ENCODE measurements around the gene UMPS. TPM values are rescaled to one million over a fixed set of nuclear protein-coding genes. Genes with fewer than 3 reads are reported as not detected.

Gene UMPS
- polyA plus RNA-seq, 1 of the 3 experiments (the other 2 are of a cell fraction), result 25.1 TPM

- no peak overlapping the region for H3K4me3 ChIP-seq (ENCODE audit: low read depth in 2 of 2, low read length in 1 of 2)
- POLR2A ChIA-PET, result no interaction called here
- no peak overlapping the region for H3K27ac ChIP-seq (ENCODE audit: low read depth in 2 of 2, low read length in 1 of 2)
- H2AFZ ChIP-seq (ENCODE audit: low read depth), result no peak overlapping the region
- WGBS (ENCODE audit: low lambda C conversion rate), result 90% methylated on average over 4 of the region's 4 CpGs
- no peaks in the 10 kb centered on the region for H3K27me3 ChIP-seq (ENCODE audit: insufficient read depth)
- no peaks in the 10 kb centered on the region for H3K4me1 ChIP-seq (ENCODE audit: control insufficient read depth in 1 of 2, insufficient read depth in 2 of 2, low read depth in 1 of 2, low read length in 1 of 2)
- no peaks in the 10 kb centered on the region for H4K20me1 ChIP-seq (ENCODE audit: insufficient read depth)
- H3K9me3 ChIP-seq, result no peaks in the 10 kb centered on the region
- CTCF ChIA-PET, result interaction anchor here (0.8 to 13.2 kb wide), 3 partner anchors 9 to 119 kb away, joined by 3 to 280 read pairs (median 31); no protein-coding TSS in a partner anchor
- H3K79me2 ChIP-seq (ENCODE audit: insufficient read depth), result no peaks in the 10 kb centered on the region
- no peaks in the 10 kb centered on the region for H3F3A ChIP-seq (replicated peaks; ENCODE audit: insufficient read depth)
- no peak for DNase-seq
- H3K9ac ChIP-seq, result no peak overlapping the region
- H3K9me2 ChIP-seq, result no peaks in the 10 kb centered on the region
- no peak overlapping the region for H3K4me2 ChIP-seq
- H3K36me3 ChIP-seq (replicated peaks in 1 of 2; ENCODE audit: control insufficient read depth in 1 of 2, insufficient read depth in 2 of 2, low read length in 1 of 2), result peaks cover 7 to 11% of the 10 kb centered on the region in 2 experiments
- TF ChIP-seq CTCF (IDR thresholded peaks at IDR 0.05), result no peak
- no peak for TF ChIP-seq RCOR1 (IDR thresholded peaks at IDR 0.05; ENCODE audit: low read length)
- TF ChIP-seq USF2 (IDR thresholded peaks at IDR 0.05; ENCODE audit: borderline replicate concordance, low read depth, low read length), result no peak
- no peak for TF ChIP-seq SIN3A (IDR thresholded peaks at IDR 0.05; ENCODE audit: borderline replicate concordance, low read depth, low read length)
These were observed 49.7 kb upstream of the UMPS start for GRCh38 chr3:124680521-124680920.

- H3F3A ChIP-seq (replicated peaks; ENCODE audit: insufficient read depth), result no peaks in the 10 kb centered on the region
- POLR2A ChIA-PET, result no interaction called here
- no peaks in the 10 kb centered on the region for H3K4me1 ChIP-seq (ENCODE audit: control insufficient read depth in 1 of 2, insufficient read depth in 2 of 2, low read depth in 1 of 2, low read length in 1 of 2)
- WGBS (ENCODE audit: low lambda C conversion rate), result 53% methylated on average over 2 of the region's 2 CpGs
- H3K79me2 ChIP-seq (ENCODE audit: insufficient read depth), result no peaks in the 10 kb centered on the region
- H3K9me2 ChIP-seq, result no peaks in the 10 kb centered on the region
- H3K4me3 ChIP-seq (ENCODE audit: low read depth in 2 of 2, low read length in 1 of 2), result no peak overlapping the region
- CTCF ChIA-PET, result interaction anchor here (13.2 kb wide), 1 partner anchor 121 kb away, joined by 280 read pairs; no protein-coding TSS in a partner anchor
- H3K27ac ChIP-seq (ENCODE audit: low read depth in 2 of 2, low read length in 1 of 2), result no peak overlapping the region
- H3K36me3 ChIP-seq (replicated peaks in 1 of 2; ENCODE audit: control insufficient read depth in 1 of 2, insufficient read depth in 2 of 2, low read length in 1 of 2), result peaks cover 0 to 7% of the 10 kb centered on the region in 2 experiments
- H3K4me2 ChIP-seq, result no peak overlapping the region
- H3K9me3 ChIP-seq, result no peaks in the 10 kb centered on the region
- H2AFZ ChIP-seq (ENCODE audit: low read depth), result no peak overlapping the region
- no peak for DNase-seq
- H4K20me1 ChIP-seq (ENCODE audit: insufficient read depth), result no peaks in the 10 kb centered on the region
- no peak overlapping the region for H3K9ac ChIP-seq
- H3K27me3 ChIP-seq (ENCODE audit: insufficient read depth), result no peaks in the 10 kb centered on the region
- TF ChIP-seq GABPA (IDR thresholded peaks at IDR 0.05; ENCODE audit: low read depth) (no peak), SIN3A (IDR thresholded peaks at IDR 0.05; ENCODE audit: borderline replicate concordance, low read depth, low read length) (no peak), MEF2A (IDR thresholded peaks at IDR 0.05; ENCODE audit: borderline replicate concordance, low read depth) (no peak), REST (IDR thresholded peaks at IDR 0.05; ENCODE audit: low read depth, low read length) (no peak), RFX5 (IDR thresholded peaks at IDR 0.05; ENCODE audit: low read length) (no peak), FOXJ3 (CRISPR knock-in tag; IDR thresholded peaks at IDR 0.05) (no peak), NRF1 (IDR thresholded peaks at IDR 0.05; ENCODE audit: low read depth, low read length) (no peak), SMC3 (IDR thresholded peaks at IDR 0.05; ENCODE audit: low read depth, low read length) (no peak), FOSL2 (IDR thresholded peaks at IDR 0.05; ENCODE audit: borderline replicate concordance, low read depth) (no peak), RXRA (IDR thresholded peaks at IDR 0.05; ENCODE audit: borderline replicate concordance, low read depth) (no peak), USF2 (IDR thresholded peaks at IDR 0.05; ENCODE audit: borderline replicate concordance, low read depth, low read length) (no peak), USF1 (IDR thresholded peaks at IDR 0.05; ENCODE audit: borderline replicate concordance, low read depth) (no peak), FOXM1 (IDR thresholded peaks at IDR 0.05; ENCODE audit: low read depth) (no peak), ELF1 (IDR thresholded peaks at IDR 0.05) (no peak), GATA2 (CRISPR knock-in tag; IDR thresholded peaks at IDR 0.05) (no peak), IRF3 (IDR thresholded peaks at IDR 0.05; ENCODE audit: low read depth, low read length) (no peak), RCOR1 (IDR thresholded peaks at IDR 0.05; ENCODE audit: low read length) (no peak)
These were observed 48.0 kb upstream of the UMPS start for GRCh38 chr3:124682263-124682662.
